Measurements from ENCODE around the gene ADAMTS15. TPM values are rescaled to one million over a fixed set of nuclear protein-coding genes. Genes with fewer than 3 reads are reported as not detected.

The ADAMTS15 gene
- total RNA-seq, 3 donors from 2014 or later: 17.9 to 22.6 (median 21.9) TPM

GRCh38 chr11:130423541-130424142 lies 24.8 kb upstream of the ADAMTS15 start:
- Histone ChIP-seq H3K27me3 (peaks cover 0 to 17% of the 10 kb centered on the region in 2 donors), H3K4me1 (peaks cover 9 to 14% of the 10 kb centered on the region in 2 donors), H3K4me3 (no peak overlapping the region), H3K36me3 (no peaks in the 10 kb centered on the region), H3K27ac (no peak overlapping the region), H3K9me3 (no peaks in the 10 kb centered on the region)
- no peak for DNase-seq (ENCODE audit: low spot score in 2 of 2)
- intact Hi-C loops (cut with DNase I; ENCODE audit: low total_unique reads): no loop called here
- TF ChIP-seq CTCF (IDR thresholded peaks at IDR 0.05): no peak
- TF ChIP-seq POLR2A (IDR thresholded peaks at IDR 0.05): no peak
- TF ChIP-seq POLR2AphosphoS5 (IDR thresholded peaks at IDR 0.05): no peak

- no peak for TF ChIP-seq POLR2A (IDR thresholded peaks at IDR 0.05)
- TF ChIP-seq POLR2AphosphoS5 (IDR thresholded peaks at IDR 0.05): no peak
- TF ChIP-seq CTCF (IDR thresholded peaks at IDR 0.05): no peak
- no peak for DNase-seq (ENCODE audit: low spot score in 2 of 2)
- Histone ChIP-seq H3K36me3 (no peaks in the 10 kb centered on the region), H3K27ac (no peak overlapping the region), H3K9me3 (no peaks in the 10 kb centered on the region), H3K27me3 (peaks cover 0 to 26% of the 10 kb centered on the region in 2 donors), H3K4me3 (no peak overlapping the region), H3K4me1 (peaks cover 9 to 14% of the 10 kb centered on the region in 2 donors)
- intact Hi-C loops (cut with DNase I; ENCODE audit: low total_unique reads): no loop called here
These were observed 23.8 kb upstream of the ADAMTS15 start for GRCh38 chr11:130424613-130425140.

GRCh38 chr11:130425156-130425555 lies 23.3 kb upstream of the ADAMTS15 start:
- Histone ChIP-seq H3K27ac (no peak overlapping the region), H3K4me3 (no peak overlapping the region), H3K36me3 (no peaks in the 10 kb centered on the region), H3K27me3 (peaks cover 0 to 31% of the 10 kb centered on the region in 2 donors), H3K9me3 (no peaks in the 10 kb centered on the region), H3K4me1 (peaks cover 8 to 14% of the 10 kb centered on the region in 2 donors)
- no peak for TF ChIP-seq POLR2A (IDR thresholded peaks at IDR 0.05)
- no peak for TF ChIP-seq POLR2AphosphoS5 (IDR thresholded peaks at IDR 0.05)
- TF ChIP-seq CTCF (IDR thresholded peaks at IDR 0.05): no peak
- intact Hi-C loops (cut with DNase I; ENCODE audit: low total_unique reads): no loop called here
- DNase-seq (ENCODE audit: low spot score in 2 of 2): no peak

GRCh38 chr11:130426223-130426836 lies 22.1 kb upstream of the ADAMTS15 start:
- Histone ChIP-seq H3K36me3 (no peaks in the 10 kb centered on the region), H3K4me3 (peak overlapping the region in 1 of 3 donors; percentile 81)
- no peak for TF ChIP-seq POLR2AphosphoS5 (IDR thresholded peaks at IDR 0.05)
- TF ChIP-seq POLR2A (IDR thresholded peaks at IDR 0.05): no peak
- no peak for TF ChIP-seq CTCF (IDR thresholded peaks at IDR 0.05)

GRCh38 chr11:130426837-130427341 lies 21.6 kb upstream of the ADAMTS15 start:
- DNase-seq (ENCODE audit: low spot score in 2 of 2): no peak
- intact Hi-C loops (cut with DNase I; ENCODE audit: low total_unique reads): no loop called here
- H3K27ac ChIP-seq: peak overlapping the region in 1 of 2 donors; percentile 3
- peaks cover 7 to 14% of the 10 kb centered on the region in 2 donors for H3K4me1 ChIP-seq
- H3K9me3 ChIP-seq: no peaks in the 10 kb centered on the region
- TF ChIP-seq CTCF (IDR thresholded peaks at IDR 0.05) (no peak), POLR2A (IDR thresholded peaks at IDR 0.05) (no peak), POLR2AphosphoS5 (IDR thresholded peaks at IDR 0.05) (no peak)
- peak overlapping the region; percentile 30 to 81 (median 49) for H3K4me3 ChIP-seq
- H3K36me3 ChIP-seq: no peaks in the 10 kb centered on the region
- H3K27me3 ChIP-seq: peaks cover 0 to 31% of the 10 kb centered on the region in 2 donors

More at GRCh38 chr11:130426223-130426836, 22.1 kb upstream of the ADAMTS15 start:
- Histone ChIP-seq H3K27me3 (peaks cover 0 to 31% of the 10 kb centered on the region in 2 donors), H3K27ac (no peak overlapping the region), H3K9me3 (no peaks in the 10 kb centered on the region), H3K4me1 (peaks cover 7 to 14% of the 10 kb centered on the region in 2 donors)
- DNase-seq (ENCODE audit: low spot score in 2 of 2): no peak
- intact Hi-C loops (cut with DNase I; ENCODE audit: low total_unique reads): no loop called here

All from breast epithelium (tissue), 4 donors.